Thyroid gland (tissue), 4 donors: ENCODE data around the gene SEMA7A. TPM values are rescaled to one million over a fixed set of nuclear protein-coding genes. Genes with fewer than 3 reads are reported as not detected.

Experiments used
- DNase-seq, 2 donors: peaks; one replicate each; pipeline ENCODE4 v3.0.0-alpha.2; 2019
- H3K27ac ChIP-seq, 3 donors: fragments of 200-600 bp; sonication (generic); 1 replicate in 2 of 3; 2 replicates in 1 of 3; pipeline ENCODE4 v1.5.1; 2016 to 2019; ENCODE audit warnings: mild to moderate bottlenecking in 1 of 3, moderate library complexity in 1 of 3
- H3K27me3 ChIP-seq: fragments of 200-600 bp; sonication (generic); one replicate; pipeline ENCODE4 v1.5.1; 2019
- H3K36me3 ChIP-seq, 2 donors: fragments of 200-600 bp; sonication (generic); one replicate each; pipeline ENCODE4 v1.5.1; 2016 to 2019
- H3K4me1 ChIP-seq, 2 donors: fragments of 200-600 bp; sonication (generic); one replicate each; pipeline ENCODE4 v1.5.1; 2017 to 2019
- H3K4me3 ChIP-seq, 3 donors: fragments of 200-600 bp; sonication (generic); replicated peaks in 1 of 3; 1 replicate in 2 of 3; 2 replicates in 1 of 3; pipeline ENCODE4 v1.5.1; 2016; ENCODE audit warnings: mild to moderate bottlenecking in 1 of 3
- H3K9me3 ChIP-seq: fragments of 200-600 bp; sonication (generic); one replicate; pipeline ENCODE4 v1.5.1; 2017
- POLR2A ChIP-seq, 2 donors: fragments of 450-650 bp; IDR thresholded peaks; one replicate each; pipeline ENCODE4 v1.6.1; 2017; ENCODE audit warnings: antibody characterized with exemption in 2 of 2, mild to moderate bottlenecking in 2 of 2, moderate library complexity in 1 of 2
- WGBS, 2 donors: methylation state at CpG; one replicate each; pipeline ENCODE4 v1.1.5; 2017; 5-methylcytosine and 5-hydroxymethylcytosine counted together
- intact Hi-C: fragments of 100-400 bp; cut with DNase I; formaldehyde crosslinking; loops from one replicate; pipeline ENCODE4 v1.15.1; 2023
- total RNA-seq, 4 donors: library from RNA; depleted of rRNA; stranded (reverse); fragments of >200 nt; gene quantifications; one replicate each; pipeline ENCODE4 v1.2.3, GENCODE V29; 2016
- TF ChIP-seq, protein P1 (sequence below), 6 experiments: fragments of 200-600 bp in 3 of 6; fragments of 450-650 bp in 3 of 6; sonication (generic) in 3 of 6; IDR thresholded peaks; one replicate each; pipeline ENCODE4 v1.5.1; 2016 to 2019; ENCODE audit warnings: antibody characterized with exemption in 6 of 6, mild to moderate bottlenecking in 2 of 6, inconsistent platforms in 1 of 6, moderate library complexity in 1 of 6

Gene SEMA7A
- total RNA-seq, 4 donors from 2014 or later: 0.29 to 2.0 (median 1.6) TPM

DNA sequence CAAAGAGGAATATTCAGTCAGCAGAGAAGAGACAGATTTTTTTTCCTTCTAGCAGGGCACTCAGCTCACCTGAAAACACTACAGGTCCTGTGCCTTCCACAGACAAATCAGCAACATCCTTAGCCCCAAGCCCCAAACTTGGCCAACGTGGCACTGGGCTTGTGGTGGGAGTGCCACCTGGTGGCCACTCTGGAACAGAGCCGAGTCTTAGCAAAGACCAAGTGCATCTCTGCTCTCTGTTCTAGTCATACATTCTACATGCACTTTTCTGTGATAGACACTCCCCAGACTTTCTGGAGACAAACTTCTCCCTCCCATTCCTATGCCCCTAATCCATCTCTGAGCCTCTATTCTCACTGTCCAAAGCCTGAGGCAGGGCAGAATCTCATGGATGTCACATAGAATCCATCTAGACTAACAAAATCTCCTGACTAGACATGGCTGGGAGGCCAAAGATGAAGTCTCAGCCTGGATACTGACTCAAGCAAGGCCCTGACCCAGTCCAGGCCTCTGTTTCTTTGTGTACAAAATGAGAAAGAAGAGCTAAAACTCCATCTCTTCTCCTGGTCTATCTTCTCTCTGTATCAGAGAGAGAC is 5.1 kb upstream of the SEMA7A start:
- intact Hi-C loops: loop anchor here (2.0 kb wide), 2 partner anchors 56 to 64 kb away; no protein-coding TSS in a partner anchor
- Histone ChIP-seq H3K27me3 (no peaks in the 10 kb centered on the region), H3K27ac (no peak overlapping the region), H3K4me1 (peaks cover 0 to 13% of the 10 kb centered on the region in 2 donors), H3K9me3 (no peaks in the 10 kb centered on the region), H3K4me3 (no peak overlapping the region), H3K36me3 (no peaks in the 10 kb centered on the region)
- TF ChIP-seq POLR2A (IDR thresholded peaks at IDR 0.05): no peak
- TF ChIP-seq, protein P1, sequence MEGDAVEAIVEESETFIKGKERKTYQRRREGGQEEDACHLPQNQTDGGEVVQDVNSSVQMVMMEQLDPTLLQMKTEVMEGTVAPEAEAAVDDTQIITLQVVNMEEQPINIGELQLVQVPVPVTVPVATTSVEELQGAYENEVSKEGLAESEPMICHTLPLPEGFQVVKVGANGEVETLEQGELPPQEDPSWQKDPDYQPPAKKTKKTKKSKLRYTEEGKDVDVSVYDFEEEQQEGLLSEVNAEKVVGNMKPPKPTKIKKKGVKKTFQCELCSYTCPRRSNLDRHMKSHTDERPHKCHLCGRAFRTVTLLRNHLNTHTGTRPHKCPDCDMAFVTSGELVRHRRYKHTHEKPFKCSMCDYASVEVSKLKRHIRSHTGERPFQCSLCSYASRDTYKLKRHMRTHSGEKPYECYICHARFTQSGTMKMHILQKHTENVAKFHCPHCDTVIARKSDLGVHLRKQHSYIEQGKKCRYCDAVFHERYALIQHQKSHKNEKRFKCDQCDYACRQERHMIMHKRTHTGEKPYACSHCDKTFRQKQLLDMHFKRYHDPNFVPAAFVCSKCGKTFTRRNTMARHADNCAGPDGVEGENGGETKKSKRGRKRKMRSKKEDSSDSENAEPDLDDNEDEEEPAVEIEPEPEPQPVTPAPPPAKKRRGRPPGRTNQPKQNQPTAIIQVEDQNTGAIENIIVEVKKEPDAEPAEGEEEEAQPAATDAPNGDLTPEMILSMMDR (IDR thresholded peaks at IDR 0.05): peak; percentile 53 to 89 (median 76)
- 0% methylated on average over 2 of the region's 2 CpGs for WGBS, 2 donors
- DNase-seq: peak; percentile 71 to 76

- Histone ChIP-seq H3K36me3 (no peaks in the 10 kb centered on the region), H3K4me1 (peaks cover 0 to 13% of the 10 kb centered on the region in 2 donors), H3K9me3 (no peaks in the 10 kb centered on the region), H3K27ac (no peak overlapping the region), H3K27me3 (no peaks in the 10 kb centered on the region), H3K4me3 (no peak overlapping the region)
- intact Hi-C loops: loop anchor here (2.0 kb wide), 2 partner anchors 55 to 63 kb away; no protein-coding TSS in a partner anchor
- TF ChIP-seq, protein P1 (IDR thresholded peaks at IDR 0.05): no peak
- TF ChIP-seq POLR2A (IDR thresholded peaks at IDR 0.05): no peak
- no peak for DNase-seq
- WGBS, 2 donors: 58 to 62% methylated on average over 2 of the region's 2 CpGs
Observed at GRCh38 chr15:74438206-74438605, 4.4 kb upstream of the SEMA7A start.

DNA sequence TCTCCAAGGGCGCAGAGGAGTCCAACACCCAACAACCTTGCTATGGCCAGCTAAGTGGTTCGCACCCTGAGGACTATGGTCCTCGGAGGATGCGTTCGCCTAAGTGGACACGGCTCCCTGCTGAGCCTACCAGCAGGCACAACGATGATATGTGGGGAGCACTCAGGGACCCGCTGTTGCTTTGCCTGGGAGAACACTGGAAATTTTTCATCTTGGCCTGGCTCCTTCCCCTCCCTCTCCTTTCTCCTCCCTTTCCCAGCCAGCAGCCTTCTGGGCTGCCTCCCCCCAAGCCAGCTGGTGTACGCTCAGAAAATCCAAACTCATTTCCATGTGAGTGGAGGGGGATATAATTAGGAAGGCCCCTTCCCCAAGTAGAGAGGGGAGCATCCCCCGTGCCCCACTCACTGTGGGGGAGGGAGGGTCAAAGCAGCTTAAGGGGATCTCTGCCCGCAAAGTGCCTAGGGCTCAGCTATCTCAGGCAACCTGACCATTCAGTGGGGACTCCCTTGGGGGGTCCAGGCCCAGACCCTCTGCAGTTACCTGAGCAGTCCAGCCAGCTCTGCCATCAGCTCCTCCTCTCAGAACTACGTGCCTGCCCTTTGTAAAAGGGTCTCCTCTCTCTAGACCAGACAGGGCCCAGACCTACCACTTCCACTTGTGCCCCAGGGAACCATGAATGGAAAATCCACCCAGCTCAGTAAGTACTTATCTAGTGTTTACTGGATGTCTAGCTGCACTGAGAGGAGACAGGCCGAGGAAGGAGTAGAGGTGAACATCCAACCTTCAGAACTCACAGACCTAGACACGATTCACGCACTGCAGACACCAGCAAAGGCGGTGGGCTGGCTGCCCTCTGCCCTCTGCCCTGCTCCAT is 742 bp upstream of the SEMA7A start:
- peak overlapping the region in 1 of 3 donors; percentile 56 for H3K4me3 ChIP-seq
- 65 to 83% methylated on average over 10 to 16 of the region's 16 CpGs for WGBS, 2 donors
- H3K9me3 ChIP-seq: no peaks in the 10 kb centered on the region
- TF ChIP-seq, protein P1 (IDR thresholded peaks at IDR 0.05): no peak
- TF ChIP-seq POLR2A (IDR thresholded peaks at IDR 0.05): no peak
- H3K27me3 ChIP-seq: no peaks in the 10 kb centered on the region
- no peaks in the 10 kb centered on the region for H3K36me3 ChIP-seq
- H3K4me1 ChIP-seq: peaks cover 0 to 17% of the 10 kb centered on the region in 2 donors
- DNase-seq: no peak
- intact Hi-C loops: no loop called here
- H3K27ac ChIP-seq: no peak overlapping the region

GRCh38 chr15:74432968-74433591 is 678 bp downstream of the SEMA7A start:
- Histone ChIP-seq H3K36me3 (no peaks in the 10 kb centered on the region), H3K4me1 (peaks cover 0 to 17% of the 10 kb centered on the region in 2 donors), H3K4me3 (peak overlapping the region; percentile 37 to 56 (median 42)), H3K27ac (no peak overlapping the region), H3K27me3 (no peaks in the 10 kb centered on the region), H3K9me3 (no peaks in the 10 kb centered on the region)
- no peak for DNase-seq
- WGBS, 2 donors: 0% methylated on average over 4 of the region's 64 CpGs; no CpG with 5 or more reads in 1 of the 2 donors
- intact Hi-C loops: no loop called here
- no peak for TF ChIP-seq POLR2A (IDR thresholded peaks at IDR 0.05)
- TF ChIP-seq, protein P1 (IDR thresholded peaks at IDR 0.05): no peak
